GM13976 (cell line): ENCODE results near the gene CASQ1.

Experiments used
- DNase-seq: peaks from one replicate; pipeline ENCODE4 v3.0.0; 2012; ENCODE audit warnings: low spot score
- in situ Hi-C: fragments of 300-500 bp; cut with MboI; formaldehyde crosslinking; loops from one replicate; pipeline ENCODE4 v1.12.0; 2022; ENCODE audit warnings: low sequenced_read_pairs, mixed read lengths, inconsistent platforms; ENCODE audit not compliant: unreplicated experiment
- TF ChIP-seq, protein P1 (sequence below): IDR thresholded peaks from 2 replicates; pipeline ENCODE4 v1.5.1; 2012; ENCODE audit warnings: borderline replicate concordance, mild to moderate bottlenecking; ENCODE audit not compliant: insufficient read depth; ENCODE audit errors: extremely low read depth, missing control alignments, control extremely low read depth

CASQ1 gene

GRCh38 chr1:160149716-160150115 lies 40.7 kb upstream of the CASQ1 start:
- TF ChIP-seq, protein P1, sequence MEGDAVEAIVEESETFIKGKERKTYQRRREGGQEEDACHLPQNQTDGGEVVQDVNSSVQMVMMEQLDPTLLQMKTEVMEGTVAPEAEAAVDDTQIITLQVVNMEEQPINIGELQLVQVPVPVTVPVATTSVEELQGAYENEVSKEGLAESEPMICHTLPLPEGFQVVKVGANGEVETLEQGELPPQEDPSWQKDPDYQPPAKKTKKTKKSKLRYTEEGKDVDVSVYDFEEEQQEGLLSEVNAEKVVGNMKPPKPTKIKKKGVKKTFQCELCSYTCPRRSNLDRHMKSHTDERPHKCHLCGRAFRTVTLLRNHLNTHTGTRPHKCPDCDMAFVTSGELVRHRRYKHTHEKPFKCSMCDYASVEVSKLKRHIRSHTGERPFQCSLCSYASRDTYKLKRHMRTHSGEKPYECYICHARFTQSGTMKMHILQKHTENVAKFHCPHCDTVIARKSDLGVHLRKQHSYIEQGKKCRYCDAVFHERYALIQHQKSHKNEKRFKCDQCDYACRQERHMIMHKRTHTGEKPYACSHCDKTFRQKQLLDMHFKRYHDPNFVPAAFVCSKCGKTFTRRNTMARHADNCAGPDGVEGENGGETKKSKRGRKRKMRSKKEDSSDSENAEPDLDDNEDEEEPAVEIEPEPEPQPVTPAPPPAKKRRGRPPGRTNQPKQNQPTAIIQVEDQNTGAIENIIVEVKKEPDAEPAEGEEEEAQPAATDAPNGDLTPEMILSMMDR: no peak
- no peak for DNase-seq
- in situ Hi-C loops: no loop called here

- in situ Hi-C loops: no loop called here
- TF ChIP-seq, protein P1: no peak
- no peak for DNase-seq
Measured at GRCh38 chr1:160151303-160151702, 39.1 kb upstream of the CASQ1 start, which contains the start of gene ATP1A4. Gene ATP1A4, plus strand, starts transcription at chr1:160151603. Its CDS starts 438 bp downstream, at chr1:160152041.

- in situ Hi-C loops: no loop called here
- TF ChIP-seq, protein P1: no peak
- DNase-seq: no peak
Measured at GRCh38 chr1:160154790-160155189, 35.6 kb upstream of the CASQ1 start.

DNA sequence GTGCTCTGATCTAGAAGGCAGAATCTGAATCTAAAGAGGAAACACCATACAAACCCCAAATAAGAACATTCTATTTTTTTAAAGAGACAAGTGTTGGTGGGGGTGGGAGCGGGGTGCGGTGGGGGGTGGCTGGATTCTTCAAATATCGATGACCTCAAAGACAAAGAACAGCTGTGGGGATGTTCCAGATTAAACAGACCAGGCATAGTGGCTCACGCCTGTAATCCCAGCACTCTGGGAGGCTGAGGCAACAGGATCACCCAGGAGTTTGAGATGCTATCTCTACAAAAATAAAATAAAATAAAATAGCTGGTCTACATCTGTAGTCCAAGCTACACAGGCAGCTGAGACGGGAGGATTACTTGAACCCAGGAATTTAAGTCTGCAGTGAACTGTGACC lies 34.0 kb upstream of the CASQ1 start:
- TF ChIP-seq, protein P1: no peak
- in situ Hi-C loops: no loop called here

DNA sequence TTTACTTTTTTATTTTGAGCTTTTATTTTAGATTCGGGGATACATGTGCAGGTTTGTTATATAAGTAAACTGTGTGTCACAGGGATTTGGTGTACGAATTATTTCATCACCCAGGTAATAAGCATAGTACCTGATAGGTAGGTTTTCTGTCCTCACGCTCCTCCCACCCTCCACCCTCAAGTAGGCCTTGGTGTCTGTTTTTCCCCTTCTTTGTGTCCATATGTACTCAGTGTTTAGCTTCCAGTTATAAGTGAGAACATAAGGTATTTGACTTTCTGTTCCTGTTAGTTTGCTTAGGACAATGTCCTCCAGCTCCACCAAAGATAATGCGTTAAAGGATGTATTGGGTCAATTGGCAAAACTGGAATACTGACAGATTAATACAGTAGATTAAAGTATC lies 33.2 kb upstream of the CASQ1 start:
- no peak for DNase-seq
- TF ChIP-seq, protein P1: no peak
- in situ Hi-C loops: no loop called here

More for the DNA sequence above, 34.0 kb upstream of the CASQ1 start:
- DNase-seq: no peak

- in situ Hi-C loops: no loop called here
- TF ChIP-seq, protein P1: no peak
- DNase-seq: no peak
Measured at GRCh38 chr1:160158031-160158430, 32.3 kb upstream of the CASQ1 start.

- TF ChIP-seq, protein P1: no peak
- DNase-seq: no peak
- in situ Hi-C loops: no loop called here
Measured at GRCh38 chr1:160158534-160158933, 31.8 kb upstream of the CASQ1 start.
